OCI-LY7 (cell line): ENCODE data around the gene DPF3. TPM values are rescaled to one million over a fixed set of nuclear protein-coding genes. Genes with fewer than 3 reads are reported as not detected.

Experiments
- BruUV-seq: library from RNA; stranded (reverse); fragments of 400-500 nt; replicated peaks from 2 replicates; lab custom pipeline; 2021; lab: Mats Ljungman, UMichigan
- CTCF ChIA-PET: fragments of 300-600 bp; sonication (Branson Sonifier 250); formaldehyde crosslinking; loops from one replicate; lab custom pipeline; 2022; ENCODE audit warnings: antibody characterized with exemption; ENCODE audit not compliant: unreplicated experiment; lab: Charles Lee
- POLR2A ChIA-PET: fragments of 300-600 bp; sonication (Branson Sonifier 250); formaldehyde crosslinking; loops from one replicate; lab custom pipeline; 2022; ENCODE audit warnings: antibody characterized with exemption; lab: Charles Lee
- DNase-seq: peaks from one replicate; pipeline ENCODE4 v3.0.0-alpha.2; 2015; ENCODE audit warnings: low spot score
- H2AFZ ChIP-seq: fragments of 200-600 bp; sonication (generic), shearing (Covaris generic); 2 replicates; pipeline ENCODE4 v1.6.1; 2014; ENCODE audit warnings: mild to moderate bottlenecking, antibody characterized with exemption, low read length, moderate library complexity
- H3K27ac ChIP-seq: fragments of 200-600 bp; sonication (generic); 2 replicates; pipeline ENCODE4 v1.5.1; 2014; ENCODE audit warnings: mixed run types, low read depth, mild to moderate bottlenecking, moderate library complexity, low read length, inconsistent platforms; ENCODE audit not compliant: poor library complexity, severe bottlenecking
- H3K36me3 ChIP-seq: fragments of 200-600 bp; sonication (generic); 2 replicates; pipeline ENCODE4 v1.6.1; 2014; ENCODE audit warnings: mild to moderate bottlenecking, antibody characterized with exemption, low read length, moderate library complexity, mixed read lengths; ENCODE audit not compliant: insufficient read depth
- H3K4me1 ChIP-seq: fragments of 200-600 bp; sonication (generic); 2 replicates; pipeline ENCODE4 v1.5.1; 2014; ENCODE audit warnings: mild to moderate bottlenecking, low read length; ENCODE audit not compliant: insufficient read depth, poor library complexity, severe bottlenecking
- H3K4me2 ChIP-seq: fragments of 200-600 bp; sonication (generic); 2 replicates; pipeline ENCODE4 v1.6.1; 2014; ENCODE audit warnings: mild to moderate bottlenecking, low read length
- H3K4me3 ChIP-seq: fragments of 200-600 bp; sonication (generic); 2 replicates; pipeline ENCODE4 v1.5.1; 2014; ENCODE audit warnings: mild to moderate bottlenecking, low read depth, low read length; ENCODE audit not compliant: poor library complexity, severe bottlenecking
- H3K79me2 ChIP-seq: fragments of 200-600 bp; sonication (generic); 2 replicates; pipeline ENCODE4 v1.6.1; 2016; ENCODE audit warnings: low read depth, mild to moderate bottlenecking, low read length, moderate library complexity, mixed read lengths; ENCODE audit not compliant: insufficient read depth
- H3K9me2 ChIP-seq: fragments of 200-600 bp; sonication (generic); 2 replicates; pipeline ENCODE4 v1.6.1; 2016; ENCODE audit warnings: mild to moderate bottlenecking, low read length, mixed read lengths; ENCODE audit not compliant: insufficient read depth
- H3K9me3 ChIP-seq: fragments of 200-600 bp; sonication (generic); 2 replicates; pipeline ENCODE4 v1.6.1; 2014; ENCODE audit warnings: mild to moderate bottlenecking, mixed run types, low read length, mixed read lengths
- H4K20me1 ChIP-seq: fragments of 200-600 bp; sonication (generic); 2 replicates; pipeline ENCODE4 v1.6.1; 2014; ENCODE audit warnings: mild to moderate bottlenecking, antibody characterized with exemption, low read length, moderate library complexity, mixed read lengths; ENCODE audit not compliant: insufficient read depth
- CTCF ChIP-seq: fragments of 200-600 bp; sonication (generic); conservative IDR thresholded peaks from 2 replicates; pipeline ENCODE4 v1.5.1; 2014; ENCODE audit warnings: mild to moderate bottlenecking, antibody characterized with exemption, low read length, moderate library complexity, mixed read lengths
- EZH2phosphoT487 ChIP-seq: fragments of 200-600 bp; sonication (generic); IDR thresholded peaks from 2 replicates; pipeline ENCODE4 v1.6.1; 2018; ENCODE audit warnings: low read depth, borderline replicate concordance, mild to moderate bottlenecking, mixed run types, antibody characterized with exemption, low read length, moderate library complexity, mixed read lengths
- intact Hi-C: fragments of 100-400 bp; cut with micrococcal nuclease; formaldehyde crosslinking; loops from one replicate; pipeline ENCODE4 v1.10.0; 2022; ENCODE audit not compliant: unreplicated experiment
- total RNA-seq, 2 experiments: library from RNA; depleted of rRNA in 1 of 2; stranded (reverse); fragments of >200 nt in 1 of 2; shearing (Covaris generic) in 1 of 2; gene quantifications; 2 replicates each; pipeline ENCODE4 v1.2.3, GENCODE V29; 2014 to 2022

The DPF3 gene
- total RNA-seq, 2 experiments from 2014 or later: 0.42 TPM; not detected in 1

- H3K4me2 ChIP-seq: no peak overlapping the region
- CTCF ChIA-PET: no interaction called here
- no peaks in the 10 kb centered on the region for H3K79me2 ChIP-seq
Observed at GRCh38 chr14:72796935-72797334, 97.0 kb downstream of the DPF3 start.

GRCh38 chr14:72793156-72793939 is 100.6 kb downstream of the DPF3 start:
- Histone ChIP-seq H4K20me1 (no peaks in the 10 kb centered on the region), H3K36me3 (no peaks in the 10 kb centered on the region), H3K4me2 (no peak overlapping the region), H3K4me3 (no peak overlapping the region), H3K79me2 (no peaks in the 10 kb centered on the region), H2AFZ (no peak overlapping the region), H3K9me2 (no peaks in the 10 kb centered on the region), H3K9me3 (no peaks in the 10 kb centered on the region), H3K27ac (no peak overlapping the region), H3K4me1 (no peaks in the 10 kb centered on the region)
- BruUV-seq: no TSS peak
- ChIA-PET POLR2A (no interaction called here), CTCF (no interaction called here)
- intact Hi-C loops: no loop called here
- no peak for DNase-seq
- TF ChIP-seq CTCF (no peak), EZH2phosphoT487 (no peak)

More at GRCh38 chr14:72796935-72797334, 97.0 kb downstream of the DPF3 start:
- intact Hi-C loops: no loop called here
- Histone ChIP-seq H3K9me2 (no peaks in the 10 kb centered on the region), H3K36me3 (no peaks in the 10 kb centered on the region), H4K20me1 (no peaks in the 10 kb centered on the region), H2AFZ (no peak overlapping the region), H3K4me1 (no peaks in the 10 kb centered on the region), H3K4me3 (no peak overlapping the region), H3K9me3 (no peaks in the 10 kb centered on the region), H3K27ac (no peak overlapping the region)
- BruUV-seq: no TSS peak
- no peak for DNase-seq
- POLR2A ChIA-PET: interaction anchor here (0.6 to 0.7 kb wide), 3 partner anchors 8 to 280 kb away, joined by 3 read pairs; no protein-coding TSS in a partner anchor
- TF ChIP-seq CTCF (no peak), EZH2phosphoT487 (no peak)
